C4-2B (cell line): ENCODE results near the gene SPTB.

Source experiments
- ZFX ChIP-seq: fragments of 450-650 bp; IDR thresholded peaks from 2 replicates; pipeline ENCODE4 v1.6.1; 2017
- TF ChIP-seq, protein P1 (sequence below): fragments of 450-650 bp; conservative IDR thresholded peaks from 2 replicates; pipeline ENCODE4 v1.5.1; 2017; ENCODE audit warnings: mild to moderate bottlenecking

DNA sequence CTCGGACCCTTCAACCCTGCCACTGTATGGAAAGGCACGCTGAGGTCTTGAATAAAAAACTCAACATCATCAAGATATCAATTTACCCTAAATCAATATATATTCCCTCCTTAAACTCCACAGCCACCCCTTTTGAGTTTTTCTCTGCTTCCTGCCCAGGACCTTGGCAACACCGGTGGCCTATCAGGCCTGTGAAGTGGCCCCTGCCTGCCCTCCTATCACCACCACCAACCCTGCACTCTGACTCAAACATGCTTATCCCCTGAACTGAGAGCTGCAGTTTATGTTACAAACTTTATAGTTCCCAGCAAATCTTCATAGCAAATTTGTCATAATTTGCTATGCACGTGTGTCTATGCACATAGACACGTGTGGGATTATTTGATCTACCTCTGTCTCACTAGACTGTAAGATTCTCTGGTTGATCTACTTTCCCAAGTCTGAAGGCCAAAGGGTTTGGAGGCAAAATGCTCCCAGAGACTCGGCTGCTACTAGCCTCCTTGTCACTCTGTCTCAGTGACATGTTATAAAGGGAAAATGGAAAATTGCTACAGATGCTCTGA is 63.4 kb downstream of the SPTB start:
- TF ChIP-seq, protein P1, sequence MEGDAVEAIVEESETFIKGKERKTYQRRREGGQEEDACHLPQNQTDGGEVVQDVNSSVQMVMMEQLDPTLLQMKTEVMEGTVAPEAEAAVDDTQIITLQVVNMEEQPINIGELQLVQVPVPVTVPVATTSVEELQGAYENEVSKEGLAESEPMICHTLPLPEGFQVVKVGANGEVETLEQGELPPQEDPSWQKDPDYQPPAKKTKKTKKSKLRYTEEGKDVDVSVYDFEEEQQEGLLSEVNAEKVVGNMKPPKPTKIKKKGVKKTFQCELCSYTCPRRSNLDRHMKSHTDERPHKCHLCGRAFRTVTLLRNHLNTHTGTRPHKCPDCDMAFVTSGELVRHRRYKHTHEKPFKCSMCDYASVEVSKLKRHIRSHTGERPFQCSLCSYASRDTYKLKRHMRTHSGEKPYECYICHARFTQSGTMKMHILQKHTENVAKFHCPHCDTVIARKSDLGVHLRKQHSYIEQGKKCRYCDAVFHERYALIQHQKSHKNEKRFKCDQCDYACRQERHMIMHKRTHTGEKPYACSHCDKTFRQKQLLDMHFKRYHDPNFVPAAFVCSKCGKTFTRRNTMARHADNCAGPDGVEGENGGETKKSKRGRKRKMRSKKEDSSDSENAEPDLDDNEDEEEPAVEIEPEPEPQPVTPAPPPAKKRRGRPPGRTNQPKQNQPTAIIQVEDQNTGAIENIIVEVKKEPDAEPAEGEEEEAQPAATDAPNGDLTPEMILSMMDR, result no peak
- no peak for TF ChIP-seq ZFX
